Mesenteric fat pad (tissue), 1 donor: Measurements from ENCODE around the gene C16orf90. TPM values are rescaled to one million over a fixed set of nuclear protein-coding genes. Genes with fewer than 3 reads are reported as not detected.
"Not testable (repeated sequence)": the region's sequence is repeated elsewhere in the genome, so short reads cannot be mapped to it uniquely, and the experiment has no call there.

ENCODE experiments used
- DNase-seq: peaks from one replicate; pipeline ENCODE4 v3.0.0-alpha.2; 2020; ENCODE audit warnings: low spot score
- total RNA-seq: library from RNA; stranded (reverse); fragmentation: NEBNext Ultra II Directional; extraction: Animal tissue kit (Norgen Biotek cat#: 25700); gene quantifications from one replicate; pipeline ENCODE4 v1.2.1, GENCODE V29; 2021
- donor health status: DM: yes; HTN: yes; CAD: no.

C16orf90 gene
- total RNA-seq, 1 donor from 2014 or later = not detected

DNA sequence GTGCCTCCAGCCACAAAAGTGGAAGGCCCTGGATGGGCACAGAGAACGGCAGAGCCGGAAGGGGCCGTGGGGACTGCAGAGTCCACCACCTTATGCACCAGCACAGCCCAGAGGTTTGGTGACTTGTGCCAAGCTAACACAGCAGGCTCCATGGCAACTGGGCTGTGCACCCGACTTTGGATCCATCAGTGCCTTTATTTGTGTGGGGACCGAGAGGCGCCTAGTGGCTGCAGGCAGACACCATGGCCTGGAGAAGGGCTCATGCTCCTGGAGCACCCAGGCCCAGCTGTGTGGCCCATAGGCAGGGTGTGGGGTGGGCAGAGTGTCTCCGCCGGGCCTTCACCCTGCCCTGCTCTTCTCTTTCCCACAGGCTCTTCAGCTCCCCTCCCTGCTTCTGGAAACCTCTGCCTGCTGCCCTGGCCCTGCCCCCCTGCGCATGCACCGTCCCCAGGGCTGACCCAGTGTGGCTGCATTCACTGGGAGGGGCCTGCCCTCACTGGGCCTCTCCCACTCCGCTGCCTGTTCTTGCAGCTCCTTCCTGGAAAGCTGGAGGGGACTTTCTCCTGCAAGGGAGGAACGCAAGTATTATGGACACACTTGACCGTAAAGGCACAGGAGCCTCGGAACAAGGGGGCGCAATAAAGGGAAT lies 10.1 kb downstream of the C16orf90 start:
- DNase-seq = no peak

DNA sequence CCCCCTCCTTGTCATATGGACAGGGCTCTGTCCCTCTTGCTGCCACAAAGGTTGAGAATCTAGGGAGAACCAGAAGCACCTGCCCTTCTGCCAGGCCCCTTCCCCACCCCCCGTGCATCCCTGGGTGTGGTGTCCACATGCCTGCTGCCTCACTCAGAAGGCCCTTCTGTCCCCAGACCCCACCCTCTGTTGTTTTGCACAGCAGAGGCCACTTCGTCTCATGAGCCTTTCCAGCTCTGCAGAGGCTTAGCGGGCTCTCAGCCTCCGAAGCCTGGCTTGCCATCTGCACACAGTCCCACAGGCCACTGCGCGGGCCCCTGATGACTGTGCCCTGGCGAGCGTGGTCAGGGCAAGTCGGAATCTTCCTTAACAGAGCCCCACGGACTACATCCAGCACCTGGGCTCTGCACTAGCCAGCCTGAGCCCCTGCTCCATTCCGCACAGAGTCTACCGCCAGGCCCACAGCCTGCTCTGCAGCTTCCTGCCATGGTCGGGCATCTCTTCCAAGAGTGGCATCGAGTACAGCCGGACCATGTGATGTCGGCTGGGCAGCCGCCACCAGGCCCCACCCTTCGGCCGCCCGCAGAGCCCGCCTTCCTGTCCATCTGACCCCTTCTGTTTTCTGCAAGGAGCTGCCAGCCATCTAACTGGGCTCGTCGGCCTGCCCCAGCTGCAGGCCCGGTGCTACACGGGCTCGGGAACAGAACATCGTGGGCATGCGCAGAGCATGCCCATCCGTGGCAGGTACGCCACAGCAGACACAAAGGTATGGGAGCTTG lies 10.8 kb downstream of the C16orf90 start:
- no peak for DNase-seq

DNA sequence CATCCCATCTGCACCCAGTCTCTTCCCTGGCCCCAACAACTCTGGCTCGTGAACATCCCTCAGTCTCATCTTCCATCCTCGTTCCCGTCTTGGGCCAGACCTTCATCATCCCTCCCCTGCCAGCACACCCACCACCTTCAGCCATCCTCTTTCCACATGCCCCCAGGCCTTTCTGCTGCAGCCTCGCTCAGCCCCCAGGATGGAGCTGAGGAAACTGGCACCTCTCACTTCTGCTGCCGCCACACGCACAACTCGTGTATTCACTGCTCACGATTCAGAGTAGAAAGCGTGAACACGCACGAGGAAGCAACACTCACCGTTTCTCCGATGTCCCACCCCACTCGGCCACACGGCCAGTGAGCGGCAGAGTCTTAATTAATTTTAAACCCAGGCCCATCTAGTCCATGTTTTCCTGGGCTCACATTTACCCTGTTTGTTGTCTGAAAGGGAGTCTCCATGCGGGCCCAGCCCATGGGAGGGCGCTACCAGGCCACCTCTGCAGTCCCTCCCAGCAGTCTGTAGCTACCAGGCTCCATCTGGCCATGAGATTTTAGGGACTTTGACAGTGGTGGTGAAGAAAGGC lies 12.5 kb downstream of the C16orf90 start:
- DNase-seq = no peak

DNA sequence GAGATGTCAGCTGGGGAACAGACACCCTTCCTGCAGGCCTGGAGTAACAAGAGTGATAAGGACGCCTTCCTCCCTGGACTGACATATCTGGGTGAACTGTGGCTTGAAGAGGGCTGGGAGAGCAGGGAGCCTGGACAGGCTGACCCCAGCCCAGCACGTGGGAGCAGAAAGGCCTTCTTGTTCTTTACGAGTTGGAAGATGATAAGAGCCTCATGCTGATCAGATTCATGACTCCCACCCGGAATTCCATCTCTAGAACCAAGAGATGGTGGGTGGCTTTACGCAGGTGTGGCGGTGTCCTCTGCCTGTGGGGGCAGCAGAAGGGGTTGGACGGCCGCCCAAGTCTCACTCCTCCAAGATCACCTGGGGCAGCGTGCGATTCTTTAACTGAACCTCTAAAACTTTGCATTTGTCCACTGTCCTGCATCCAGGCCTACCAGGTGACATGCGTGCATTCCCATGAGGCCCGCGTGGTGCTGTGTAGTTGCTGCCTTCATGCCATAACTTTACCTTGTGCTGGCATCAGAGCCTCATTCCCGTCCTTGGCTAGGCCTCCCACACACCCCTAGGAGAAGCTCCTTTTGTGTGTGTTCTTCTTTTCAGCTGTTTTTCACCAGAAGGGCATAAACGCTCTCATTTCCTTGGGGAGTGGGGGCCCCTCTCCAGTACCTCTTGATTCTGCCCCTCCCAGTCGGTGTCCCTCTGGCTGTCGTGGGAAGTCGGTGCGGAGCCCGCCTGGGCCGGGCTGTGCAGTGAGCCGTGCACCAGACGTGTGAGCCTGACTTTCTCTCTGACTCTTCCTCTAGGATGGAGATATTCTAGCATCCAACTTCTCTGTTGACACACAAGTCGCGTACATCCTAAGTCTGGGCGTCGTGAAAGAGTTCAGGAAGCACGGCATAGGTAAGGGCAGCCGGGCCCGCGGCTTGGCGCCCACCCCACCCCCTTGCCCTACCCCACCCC lies 13.3 kb downstream of the C16orf90 start:
- DNase-seq = no peak

DNA sequence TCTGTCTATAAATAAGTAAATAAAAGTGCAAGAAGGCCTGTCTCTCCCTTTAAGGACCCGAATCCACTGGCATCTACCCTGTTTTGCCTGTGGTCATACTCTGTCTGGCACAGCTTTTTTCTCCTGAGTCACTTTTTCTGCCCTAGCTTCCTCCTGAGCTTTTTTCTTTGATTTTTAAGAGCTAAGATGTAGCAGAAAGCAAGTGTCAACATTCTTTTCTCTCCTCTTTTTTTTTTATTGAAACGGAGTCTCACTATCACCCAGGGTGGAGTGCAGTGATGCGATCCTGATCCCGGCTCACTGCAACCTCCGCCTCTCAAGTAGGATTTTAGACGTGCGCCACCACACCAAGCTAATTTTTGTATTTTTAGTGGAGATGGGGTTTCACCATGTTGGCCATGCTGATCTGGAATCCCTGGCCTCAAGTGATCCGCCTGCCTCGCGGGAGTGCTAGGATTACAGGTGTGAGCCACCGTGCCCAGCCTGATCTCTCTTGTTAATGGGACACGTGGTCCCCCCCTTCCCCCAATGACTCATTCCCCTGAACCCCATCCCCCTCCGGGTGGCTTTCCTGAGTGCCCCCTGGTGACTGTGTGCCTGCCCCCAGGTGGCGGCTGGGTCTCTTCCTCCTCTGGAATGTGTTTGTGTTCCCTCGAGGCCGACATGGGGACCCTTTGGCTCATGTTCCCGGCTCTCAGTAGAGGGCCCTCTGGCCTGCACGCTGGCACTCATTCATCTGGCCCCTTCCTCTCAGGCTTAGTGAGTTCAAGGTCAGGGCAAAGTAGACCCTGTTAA lies 14.2 kb downstream of the C16orf90 start:
- no peak for DNase-seq

DNA sequence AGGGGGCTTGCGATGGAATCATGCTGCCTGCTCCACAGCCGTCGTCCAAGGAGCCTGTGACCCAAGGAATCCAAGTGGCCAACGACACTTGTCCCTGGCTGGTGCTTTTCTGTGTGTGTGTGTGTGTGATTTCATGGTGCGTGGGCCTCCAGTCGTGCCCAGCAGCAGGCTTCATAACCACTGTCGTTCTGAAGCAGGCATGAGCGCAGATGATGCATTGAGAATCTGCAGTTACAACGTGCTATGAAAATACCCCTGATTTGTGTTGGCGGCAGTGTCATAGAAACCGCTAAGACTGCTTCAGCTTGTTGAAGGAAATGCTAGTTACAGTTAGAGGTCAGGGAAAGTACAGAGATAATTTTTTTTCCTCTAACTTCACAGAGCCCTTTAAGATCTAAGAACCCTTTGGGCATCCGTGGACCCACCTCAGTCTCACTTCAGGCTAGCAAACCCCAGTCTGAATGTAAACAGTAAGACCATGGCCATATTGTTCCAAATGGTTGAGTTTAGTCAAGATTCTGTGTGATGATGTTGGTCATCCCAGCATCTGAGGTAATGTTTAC lies 15.6 kb downstream of the C16orf90 start:
- no peak for DNase-seq

DNA sequence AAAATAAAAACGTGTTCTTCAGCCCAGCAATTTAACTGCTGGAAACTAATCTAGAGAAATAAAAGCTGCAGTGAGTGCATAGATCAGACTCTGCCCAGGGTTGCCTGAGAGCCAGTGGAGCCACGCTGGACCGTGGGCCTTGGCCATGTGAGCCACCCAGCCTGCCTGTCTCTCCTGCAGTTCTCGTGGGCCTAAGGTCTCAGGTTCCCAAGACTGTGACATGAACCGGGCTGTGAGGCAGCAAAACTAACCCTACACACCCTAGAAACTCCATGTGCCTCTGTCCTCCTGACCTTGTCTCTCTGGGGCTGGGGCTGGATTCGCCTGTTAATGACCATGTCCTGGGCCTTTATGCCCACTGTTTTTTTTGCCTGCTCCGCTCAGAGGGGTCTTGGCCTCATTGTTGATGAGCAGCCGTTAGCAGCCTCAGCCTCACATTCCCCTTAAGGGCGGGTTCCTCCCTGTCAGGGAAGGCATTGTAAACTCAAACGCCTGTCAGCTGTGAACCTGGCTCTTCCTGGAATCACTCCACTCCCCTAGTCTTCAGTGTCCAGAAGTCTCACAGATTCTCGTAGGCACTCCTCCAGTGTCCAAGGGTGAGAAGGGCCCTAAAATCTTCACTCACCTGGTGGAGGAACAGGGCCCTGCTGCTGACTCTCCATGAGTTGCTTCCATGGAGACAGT lies 16.9 kb downstream of the C16orf90 start:
- DNase-seq = no peak

DNA sequence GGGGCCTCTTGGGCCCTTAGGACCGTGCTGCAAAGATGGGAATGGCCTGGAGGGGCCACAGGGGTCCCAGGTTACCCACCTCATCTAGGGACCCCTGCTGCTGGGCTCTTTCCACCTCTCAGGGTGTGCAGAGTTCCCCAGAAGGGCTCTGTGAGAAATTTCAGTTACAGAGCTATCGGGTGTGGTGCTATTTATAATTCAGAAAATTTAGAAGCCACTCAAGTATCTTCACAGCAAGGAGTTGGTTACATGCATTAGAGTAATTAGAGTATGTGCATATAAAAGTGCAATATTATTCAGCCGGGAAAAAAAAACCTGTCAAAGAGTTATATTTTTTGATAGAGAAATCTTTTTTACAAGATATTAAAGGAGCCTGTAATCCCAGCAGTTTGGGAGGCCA lies 18.9 kb downstream of the C16orf90 start:
- no peak for DNase-seq

DNA sequence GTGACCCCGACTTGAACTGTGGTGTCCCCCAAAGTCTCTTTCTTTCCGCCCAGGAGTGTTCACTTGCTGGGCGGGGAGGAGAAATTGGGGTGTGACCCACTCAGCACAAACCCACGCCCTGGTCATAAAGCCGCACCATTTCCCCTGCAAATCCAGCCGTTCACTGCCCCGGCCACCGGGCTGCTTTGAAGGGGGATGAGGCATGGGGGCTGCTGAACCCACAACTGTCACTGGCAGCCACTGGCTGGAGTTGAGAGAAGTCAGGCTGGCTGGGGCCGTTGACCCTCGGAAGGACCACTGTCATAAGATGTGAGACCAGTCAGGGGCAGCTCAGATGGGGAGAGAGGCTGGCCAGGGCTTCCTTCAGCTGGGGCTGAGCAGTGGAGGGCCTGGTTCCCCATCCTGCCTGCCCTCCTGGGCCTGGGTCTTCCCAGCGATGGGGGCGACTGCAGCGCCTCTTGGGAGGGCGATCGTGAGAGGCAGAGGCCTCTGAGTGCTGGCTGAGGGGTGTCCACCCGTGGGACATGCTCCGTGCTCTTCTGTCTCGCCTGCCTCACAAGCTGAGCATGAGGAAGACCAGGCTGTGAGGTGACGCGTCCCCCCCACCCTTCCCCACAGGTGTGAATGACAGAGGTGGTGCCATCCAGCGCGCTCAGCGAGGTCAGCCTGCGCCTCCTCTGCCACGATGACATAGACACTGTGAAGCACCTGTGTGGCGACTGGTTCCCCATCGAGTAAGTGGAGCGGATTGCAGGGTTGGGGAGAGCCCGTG lies 19.5 kb downstream of the C16orf90 start:
- DNase-seq = no peak

DNA sequence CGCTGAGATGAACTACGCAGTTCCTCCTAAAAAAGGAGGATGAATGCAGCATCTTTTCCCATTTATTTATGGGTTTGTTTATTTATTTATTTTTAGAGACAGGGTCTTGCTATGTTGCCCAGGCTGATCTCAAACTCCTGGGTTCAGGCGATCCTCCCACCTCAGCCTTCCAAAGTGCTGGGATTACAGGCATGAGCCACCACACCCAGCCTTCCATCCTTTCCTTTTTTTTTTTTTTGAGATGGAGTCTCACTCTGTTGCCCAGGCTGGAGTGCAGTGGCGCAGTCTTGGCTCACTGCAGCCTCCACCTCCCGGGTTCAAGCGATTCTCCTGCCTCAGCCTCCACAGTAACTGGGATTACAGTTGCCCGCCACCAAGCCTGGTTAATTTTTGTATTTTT lies 20.4 kb downstream of the C16orf90 start:
- not testable (repeated sequence) for DNase-seq

DNA sequence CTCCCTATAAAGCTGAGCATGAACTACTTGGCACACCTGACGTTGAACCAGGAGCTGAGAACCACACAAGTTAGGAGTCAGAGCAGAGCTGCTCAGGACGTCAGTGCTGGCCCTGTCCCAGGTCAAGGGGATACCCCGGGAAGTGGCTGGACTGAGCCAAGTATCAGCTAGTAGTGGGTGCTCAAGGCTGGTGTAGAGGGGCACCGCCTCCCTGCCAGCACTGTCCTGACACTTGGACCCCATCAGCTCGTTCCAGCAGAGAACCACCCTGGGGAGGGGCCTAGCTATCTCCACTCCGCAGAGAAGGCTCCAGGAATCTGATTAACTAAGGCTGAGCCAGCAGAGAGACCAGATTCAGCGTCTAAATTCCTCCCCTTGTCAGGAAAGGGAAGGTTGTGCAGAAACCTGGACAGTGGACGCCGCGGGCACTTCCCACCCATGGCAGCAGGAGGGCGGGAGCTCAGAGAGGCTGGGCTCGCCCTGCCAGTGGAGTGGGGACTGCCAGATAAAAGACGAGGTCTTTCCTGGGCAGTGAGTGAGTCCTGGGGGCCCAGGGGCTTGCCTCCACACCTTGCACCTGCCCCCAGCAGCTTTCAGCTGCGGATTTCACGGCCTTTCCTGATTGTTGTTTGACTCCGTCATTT lies 21.0 kb downstream of the C16orf90 start:
- no peak for DNase-seq

DNA sequence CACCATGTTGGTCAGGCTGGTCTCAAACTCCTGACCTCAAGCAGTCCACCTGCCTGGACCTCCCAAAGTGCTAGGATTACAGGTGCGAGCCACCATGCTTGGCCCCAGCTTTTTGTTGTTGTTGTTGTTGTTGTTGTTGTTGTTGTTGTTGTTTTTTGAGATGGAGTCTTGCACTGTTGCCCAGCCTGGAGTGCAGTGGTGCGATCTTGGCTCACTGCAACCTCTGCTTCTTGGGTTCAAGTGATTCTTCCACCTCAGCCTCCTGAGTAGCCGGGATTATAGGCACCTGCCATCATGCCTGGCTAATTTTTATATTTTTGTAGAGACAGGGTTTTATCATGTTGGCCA lies 21.7 kb downstream of the C16orf90 start:
- DNase-seq = not testable (repeated sequence)

DNA sequence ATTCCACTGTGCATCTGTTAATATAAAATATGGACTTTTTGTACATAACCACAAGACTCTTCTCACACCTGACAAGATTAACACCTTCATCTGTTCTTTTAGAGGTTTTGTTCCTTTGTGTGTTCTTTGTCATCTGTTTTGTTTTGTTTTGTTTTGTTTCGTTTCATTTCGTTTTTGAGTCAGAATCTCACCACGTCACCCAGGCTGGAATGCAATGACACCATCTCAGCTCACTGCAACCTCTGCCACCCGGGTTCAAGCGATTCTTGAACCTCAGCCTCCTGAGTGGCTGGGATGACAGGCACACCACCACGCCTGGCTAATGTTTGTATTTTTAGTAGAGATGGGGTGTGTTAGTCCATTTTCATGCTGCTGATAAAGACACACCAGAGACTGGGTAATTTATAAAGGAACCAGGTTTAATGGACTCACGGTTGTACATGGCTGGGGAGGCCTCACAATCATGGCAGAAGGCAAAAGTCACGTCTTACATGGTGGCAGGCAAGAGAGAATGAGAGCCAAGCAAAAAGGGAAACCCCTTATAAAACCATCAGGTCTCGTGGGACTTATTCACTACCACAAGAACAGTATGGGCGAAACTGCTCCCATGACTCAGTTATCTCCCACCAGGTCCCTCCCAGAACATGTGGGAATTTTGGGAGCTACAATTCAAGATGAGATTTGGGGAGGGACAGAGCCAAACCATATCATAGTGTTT lies 22.3 kb downstream of the C16orf90 start:
- no peak for DNase-seq

DNA sequence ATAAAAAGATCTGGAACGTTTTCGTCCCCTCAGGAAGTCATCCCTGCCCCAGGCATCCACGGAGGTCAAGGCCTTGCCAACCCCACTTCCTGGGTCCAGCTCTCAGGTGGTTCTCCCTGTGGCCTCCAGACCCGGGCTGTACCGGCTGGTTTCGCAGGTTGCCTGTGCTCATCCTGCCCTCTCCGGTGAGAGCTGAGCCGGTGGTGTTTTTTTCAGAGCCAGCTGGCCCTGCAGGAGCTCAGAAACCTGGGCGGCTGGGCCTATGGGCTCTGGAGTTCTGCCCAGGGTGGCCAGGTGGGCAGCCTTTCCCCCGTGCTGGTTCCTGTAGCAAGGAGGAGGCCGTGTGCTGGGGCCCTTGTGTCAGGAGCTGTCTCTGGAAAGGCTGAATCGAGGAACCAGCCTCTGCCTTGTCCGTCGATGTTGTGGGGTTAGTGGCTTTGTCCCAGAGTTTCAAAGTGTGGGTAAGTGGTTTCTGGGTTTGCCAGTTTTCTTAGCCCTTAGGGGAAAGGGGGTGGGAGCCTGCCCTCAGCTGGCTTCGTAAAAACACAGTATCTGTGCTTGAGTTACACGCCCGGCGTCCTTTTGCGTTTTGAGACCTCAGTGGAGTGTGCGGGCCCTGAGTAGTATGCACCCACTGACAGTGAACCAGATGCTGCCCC lies 23.6 kb downstream of the C16orf90 start:
- no peak for DNase-seq

DNA sequence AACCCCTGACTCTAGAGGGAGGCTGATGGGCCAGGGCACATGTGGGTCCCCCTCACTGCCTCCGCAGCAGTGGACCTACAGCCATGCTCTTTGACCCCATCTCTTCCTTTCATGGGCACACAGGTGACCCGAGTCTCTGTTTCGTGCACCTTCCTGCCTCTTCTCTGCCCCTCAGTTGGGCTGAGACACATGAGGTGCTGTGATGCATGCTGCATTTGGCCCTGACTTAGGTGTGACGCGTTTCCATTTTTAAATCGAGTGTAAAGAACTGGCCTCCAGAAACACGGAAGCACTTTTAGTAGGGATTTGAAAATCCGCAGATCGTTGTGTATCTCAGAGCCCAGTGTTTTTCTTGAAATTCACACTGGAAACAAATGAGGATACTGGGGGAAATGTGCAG lies 24.6 kb downstream of the C16orf90 start:
- no peak for DNase-seq

DNA sequence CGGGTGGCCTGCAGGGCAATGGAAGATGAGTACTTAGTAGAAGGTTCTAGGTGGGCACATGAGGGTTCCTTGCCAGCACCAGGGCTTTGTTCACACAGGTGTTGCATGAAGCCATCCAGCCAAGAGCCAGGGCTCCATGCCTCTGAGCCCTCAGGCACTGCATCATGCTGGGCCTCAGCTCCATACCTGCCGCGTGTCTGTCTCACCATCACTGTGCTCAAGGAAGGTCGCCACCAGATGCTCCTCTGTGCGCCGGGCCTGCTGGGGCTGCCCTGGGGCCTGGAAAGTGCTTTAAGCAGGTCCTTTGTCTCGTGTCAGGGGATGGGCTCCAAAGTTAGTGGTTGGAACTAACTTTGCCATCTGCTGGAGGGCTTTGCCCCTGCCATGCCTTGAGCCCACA lies 25.6 kb downstream of the C16orf90 start:
- DNase-seq = no peak

DNA sequence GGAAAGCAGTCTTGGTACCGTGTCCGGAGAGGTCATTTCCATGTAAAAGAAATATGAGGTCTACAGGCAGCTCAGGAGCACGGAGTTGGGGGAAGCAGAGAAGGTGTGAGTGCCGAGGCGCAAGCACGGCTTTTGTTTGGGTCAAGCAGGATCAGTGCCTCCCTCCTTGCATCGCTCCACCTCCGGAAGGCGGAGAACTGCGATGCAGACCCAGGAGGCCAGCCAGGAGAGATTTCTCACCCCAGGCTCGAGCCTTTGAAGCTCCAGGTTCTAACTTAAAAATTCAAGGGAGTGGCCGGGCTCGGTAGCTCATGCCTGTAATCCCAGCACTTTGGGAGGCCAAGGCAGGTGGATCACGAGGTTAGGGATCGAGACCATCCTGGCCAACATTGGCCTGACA lies 26.8 kb downstream of the C16orf90 start:
- no peak for DNase-seq
